HG03175 (cell line): ENCODE measurements around the gene ACTG1.

ENCODE experiments used
- ATAC-seq: cut with Tn5 transposase; IDR thresholded peaks from one replicate; pipeline ENCODE4 v1.9.1; 2021; ENCODE audit warnings: mild to moderate bottlenecking, moderate library complexity; ENCODE audit not compliant: unreplicated experiment

The ACTG1 gene

DNA sequence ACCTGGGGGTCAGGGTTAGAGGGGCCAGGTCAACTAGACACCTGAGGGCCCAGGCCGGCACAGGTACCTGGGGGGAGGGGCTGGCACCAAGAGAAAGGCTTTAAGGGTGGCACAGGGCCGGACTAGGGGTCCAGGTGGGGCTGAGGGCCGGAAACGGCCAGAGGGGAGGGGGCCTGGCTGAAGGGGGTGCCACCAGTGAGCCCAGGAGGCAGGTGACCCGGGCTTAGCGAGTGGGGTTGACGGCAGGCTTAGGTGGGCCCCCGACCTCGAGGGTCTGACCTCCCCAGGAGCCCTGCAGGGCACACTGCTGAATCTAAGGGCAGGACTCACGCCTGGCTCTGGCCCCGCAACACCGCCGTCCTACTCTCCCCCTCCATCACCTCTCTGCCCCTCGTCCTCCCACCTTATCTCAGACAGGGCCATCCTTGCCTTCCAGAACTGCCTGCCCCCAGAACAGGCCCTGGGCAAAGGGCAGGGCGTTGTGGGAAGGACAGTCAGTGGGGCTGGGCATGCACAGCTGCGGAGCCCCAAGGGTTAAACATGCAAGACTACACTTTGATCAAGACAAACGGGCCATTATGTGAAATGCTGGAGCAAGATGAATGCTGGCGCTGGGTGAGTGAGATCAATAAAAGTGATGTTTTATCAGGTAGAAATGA lies 44.4 kb downstream of the ACTG1 start:
- no peak for ATAC-seq

DNA sequence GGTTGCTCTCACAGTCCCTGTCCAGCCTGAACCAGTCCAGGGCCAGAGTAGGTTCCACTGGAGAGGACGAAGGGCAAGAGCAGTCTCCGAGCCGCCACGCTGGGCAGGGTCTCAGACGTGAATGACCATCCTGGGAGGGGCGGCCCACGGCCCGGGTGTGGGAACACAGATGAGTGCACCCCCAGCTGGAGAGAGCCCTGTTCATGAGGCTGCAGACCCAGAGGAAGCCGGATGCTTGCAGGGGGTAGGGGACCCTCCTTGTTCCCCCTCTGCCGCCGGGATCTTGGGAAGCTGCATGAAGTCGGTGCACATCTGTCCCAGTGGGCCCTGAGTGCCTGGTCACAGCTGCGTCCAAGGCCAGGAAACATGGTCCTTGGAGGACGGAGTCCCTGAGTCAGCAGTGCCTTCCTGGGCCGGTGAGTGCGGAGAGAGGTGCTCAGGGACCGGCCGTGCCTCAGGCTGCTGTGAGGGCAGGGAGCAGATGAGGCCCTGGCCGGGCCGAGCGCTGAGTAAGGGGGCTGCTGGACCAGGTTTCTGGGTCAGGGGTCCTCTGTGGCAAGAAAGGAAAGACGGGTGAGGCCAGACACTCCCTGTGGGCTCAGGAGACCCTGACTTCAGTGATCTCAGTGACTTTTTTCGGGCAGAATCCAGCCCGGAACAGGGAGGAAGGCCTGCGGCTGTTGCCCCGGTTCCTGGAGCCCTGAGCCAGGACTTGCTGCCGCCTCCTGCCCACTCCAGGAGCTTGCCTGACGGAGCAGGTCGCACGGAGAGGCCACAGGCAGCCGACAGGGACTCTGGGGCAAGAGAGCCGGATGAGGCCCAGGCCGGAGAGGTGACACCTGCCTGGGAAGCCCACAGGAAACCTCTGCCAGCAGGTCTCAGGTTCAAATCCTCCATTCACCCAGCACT lies 45.8 kb downstream of the ACTG1 start:
- ATAC-seq, result no peak

DNA sequence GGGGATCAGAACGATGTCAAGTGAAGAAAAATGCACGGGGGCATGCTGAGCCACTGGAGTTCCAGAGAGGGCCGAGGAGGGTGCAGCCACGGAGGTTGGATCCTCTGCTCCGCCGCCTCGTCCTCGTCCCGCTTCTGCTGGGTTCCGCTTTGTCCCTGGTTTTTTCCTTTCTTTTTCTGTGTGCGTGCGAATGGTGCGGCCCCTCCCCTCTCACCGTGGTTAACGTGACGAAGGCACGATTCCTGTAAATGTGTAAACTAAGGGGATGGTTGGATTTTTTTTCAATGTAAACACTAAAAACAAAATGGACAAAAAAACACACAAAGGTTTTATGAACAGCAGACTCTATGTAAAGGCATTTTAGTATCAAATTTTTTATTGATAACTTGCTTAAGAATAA lies 46.7 kb downstream of the ACTG1 start:
- ATAC-seq, result no peak

DNA sequence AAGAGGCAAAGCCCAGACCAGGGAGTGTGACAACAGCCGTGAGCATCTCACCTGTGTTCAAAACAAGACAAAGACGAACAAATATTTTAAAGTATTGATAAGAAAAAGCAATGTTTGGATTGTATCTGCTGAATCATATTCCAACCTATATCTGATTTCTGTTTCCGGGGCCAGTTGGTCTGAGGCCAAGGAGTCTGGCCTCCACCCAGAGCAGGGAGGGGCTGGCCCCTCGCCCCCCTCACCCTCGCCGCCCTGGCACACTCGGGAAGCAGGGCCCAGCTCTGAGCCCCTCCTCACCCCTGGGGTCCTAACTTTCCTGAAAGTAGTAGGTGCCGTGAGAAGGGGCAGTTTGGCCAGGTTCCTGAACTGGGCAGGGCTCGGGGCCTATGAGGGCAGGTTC lies 48.0 kb downstream of the ACTG1 start:
- no peak for ATAC-seq

DNA sequence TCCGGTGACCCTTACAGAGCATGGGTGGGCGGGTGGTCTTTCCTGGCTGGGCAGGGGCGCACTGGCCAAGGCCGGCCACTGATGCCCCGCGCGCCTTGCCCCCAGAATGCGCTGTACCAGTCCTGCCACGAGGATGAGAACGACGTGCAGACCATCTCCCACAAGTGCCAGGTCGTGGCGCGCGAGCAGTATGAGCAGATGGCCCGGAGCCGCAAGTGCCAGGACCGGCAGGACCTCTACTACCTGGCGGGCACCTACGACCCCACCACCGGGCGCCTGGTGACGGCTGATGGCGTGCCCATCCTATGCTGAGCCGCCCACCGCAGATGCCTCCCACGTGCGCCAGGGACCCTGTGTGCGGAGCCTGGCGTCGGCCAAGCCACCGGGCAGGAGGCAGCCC lies 49.1 kb downstream of the ACTG1 start:
- ATAC-seq, result no peak

DNA sequence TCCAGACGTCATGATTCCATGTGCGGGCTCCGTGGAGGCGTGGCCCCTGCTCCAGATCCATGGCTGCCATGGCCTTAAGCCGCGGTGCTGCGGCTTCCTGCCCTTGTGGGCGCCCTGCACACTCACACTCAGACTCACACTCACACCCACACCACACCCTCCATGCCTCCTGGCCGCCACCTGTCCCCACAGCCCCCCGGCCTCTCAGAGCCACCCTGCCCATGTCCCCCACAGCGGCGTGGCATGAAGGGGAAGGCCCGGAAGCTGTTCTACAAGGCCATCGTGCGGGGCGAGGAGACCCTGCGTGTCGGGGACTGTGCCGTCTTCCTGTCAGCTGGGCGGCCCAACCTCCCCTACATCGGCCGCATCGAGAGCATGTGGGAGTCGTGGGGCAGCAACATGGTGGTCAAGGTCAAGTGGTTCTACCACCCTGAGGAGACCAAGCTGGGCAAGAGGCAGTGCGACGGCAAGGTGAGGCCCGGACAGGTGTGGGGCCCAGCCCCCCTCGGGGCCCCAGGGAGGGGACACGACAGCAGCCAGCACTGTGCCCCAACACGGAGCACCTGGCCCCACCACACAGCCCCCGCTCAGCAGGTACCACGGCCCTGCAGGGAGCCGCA lies 50.0 kb downstream of the ACTG1 start:
- ATAC-seq, result no peak

DNA sequence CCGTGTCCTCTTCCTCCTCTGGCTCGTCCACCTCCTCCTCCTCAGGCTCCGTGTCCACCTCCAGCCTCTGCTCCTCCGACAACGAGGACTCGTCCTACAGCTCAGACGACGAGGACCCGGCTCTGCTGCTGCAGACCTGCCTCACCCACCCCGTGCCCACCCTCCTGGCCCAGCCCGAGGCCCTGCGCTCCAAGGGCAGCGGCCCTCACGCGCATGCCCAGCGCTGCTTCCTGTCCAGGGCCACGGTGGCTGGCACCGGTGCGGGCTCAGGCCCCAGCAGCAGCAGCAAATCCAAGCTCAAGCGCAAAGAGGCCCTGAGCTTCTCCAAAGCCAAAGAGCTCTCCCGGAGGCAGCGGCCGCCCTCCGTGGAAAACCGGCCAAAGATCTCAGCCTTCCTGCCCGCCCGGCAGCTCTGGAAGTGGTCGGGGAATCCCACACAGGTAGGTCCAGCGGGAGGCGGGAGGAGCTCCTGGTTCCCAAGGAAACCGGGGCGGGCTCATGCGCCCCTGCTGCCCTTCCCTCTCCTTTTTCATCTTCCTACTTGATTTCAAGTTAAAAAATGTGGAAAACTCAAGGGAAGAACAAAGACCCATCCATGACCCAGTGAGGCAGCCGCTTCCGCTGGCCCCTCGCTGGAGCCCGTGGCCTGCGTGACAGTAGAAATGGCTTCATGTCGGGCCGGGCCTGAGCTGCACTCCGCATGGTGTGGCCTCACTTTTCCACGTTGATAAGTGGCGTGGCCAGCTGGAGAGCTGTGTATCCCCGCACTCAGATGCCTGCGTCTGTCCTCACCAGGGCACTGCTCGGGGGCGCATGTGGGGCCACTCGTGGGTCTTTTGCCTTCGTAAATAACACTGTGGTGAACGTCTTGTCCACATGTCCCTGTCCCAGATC lies 50.7 kb downstream of the ACTG1 start:
- ATAC-seq, result no peak

DNA sequence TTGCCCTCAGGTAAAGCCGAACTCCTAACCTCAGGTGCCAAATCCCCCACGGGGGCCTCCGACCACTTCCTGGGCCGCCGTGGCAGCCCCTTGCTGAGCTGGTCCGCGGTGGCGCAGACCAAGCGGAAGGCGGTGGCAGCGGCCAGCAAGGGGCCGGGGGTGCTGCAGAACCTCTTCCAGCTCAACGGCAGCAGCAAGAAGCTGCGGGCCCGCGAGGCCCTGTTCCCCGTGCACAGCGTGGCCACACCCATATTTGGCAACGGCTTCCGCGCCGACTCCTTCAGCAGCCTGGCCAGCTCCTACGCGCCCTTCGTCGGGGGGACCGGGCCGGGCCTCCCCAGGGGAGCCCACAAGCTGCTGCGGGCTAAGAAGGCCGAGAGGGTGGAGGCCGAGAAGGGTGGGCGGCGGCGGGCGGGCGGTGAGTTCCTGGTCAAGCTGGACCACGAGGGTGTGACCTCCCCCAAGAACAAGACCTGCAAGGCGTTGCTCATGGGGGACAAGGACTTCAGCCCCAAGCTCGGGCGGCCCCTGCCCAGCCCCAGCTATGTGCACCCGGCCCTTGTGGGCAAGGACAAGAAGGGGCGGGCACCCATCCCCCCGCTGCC lies 51.6 kb downstream of the ACTG1 start:
- no peak for ATAC-seq
